HG03060 (cell line): ENCODE results near the gene APOM.

ENCODE experiments used
- ATAC-seq: cut with Tn5 transposase; IDR thresholded peaks from one replicate; pipeline ENCODE4 v1.9.1; 2021; ENCODE audit warnings: low read depth, moderate number of reproducible peaks; ENCODE audit not compliant: unreplicated experiment

The APOM gene

DNA sequence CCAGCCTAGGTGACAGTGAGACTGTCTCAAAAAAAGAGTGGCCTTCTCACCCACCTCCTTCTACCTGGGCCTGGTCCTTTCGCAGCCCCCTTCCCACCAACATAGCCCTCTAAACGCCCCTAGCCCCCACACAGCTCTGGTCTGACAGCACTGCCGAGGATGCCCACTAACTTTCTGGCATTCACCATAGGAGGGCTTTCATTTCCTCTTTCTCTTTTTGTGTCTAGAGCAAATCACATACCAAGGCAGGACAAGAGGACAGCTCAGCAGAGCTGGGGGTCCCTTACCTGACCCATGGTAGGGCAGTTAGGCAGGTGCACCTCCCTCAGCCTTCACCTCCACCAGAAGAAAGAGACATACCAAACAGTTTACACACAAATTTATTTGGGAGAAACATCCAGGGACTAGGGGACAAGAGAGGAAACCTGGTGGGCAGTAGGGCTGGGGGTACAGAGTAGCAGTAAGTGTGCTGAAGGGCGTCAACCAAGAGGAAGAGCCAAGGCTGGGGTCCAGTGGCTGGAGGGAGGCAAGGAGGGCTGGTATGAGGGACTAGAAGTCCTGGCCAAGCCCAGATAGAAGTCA is 20.7 kb downstream of the APOM start:
- ATAC-seq, result no peak

DNA sequence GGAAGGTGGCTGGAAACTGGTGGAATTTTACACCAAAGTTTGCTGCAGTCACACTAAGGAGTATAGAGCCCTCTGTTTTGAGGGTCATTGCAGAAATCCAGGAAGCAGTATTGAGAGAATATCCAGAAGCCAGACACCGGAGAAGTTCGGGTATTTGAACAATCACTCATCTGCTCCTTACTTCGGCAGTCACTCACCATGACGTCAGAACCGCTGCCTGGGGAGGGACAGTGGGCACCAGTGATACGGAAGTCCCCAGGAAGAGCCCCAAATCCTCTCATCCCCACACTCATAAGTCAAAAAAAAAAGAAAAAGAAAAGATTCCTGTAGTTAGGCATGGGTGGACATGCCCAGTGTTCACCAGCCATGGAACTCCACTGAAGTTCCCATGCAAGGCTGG is 21.2 kb downstream of the APOM start:
- ATAC-seq, result no peak

DNA sequence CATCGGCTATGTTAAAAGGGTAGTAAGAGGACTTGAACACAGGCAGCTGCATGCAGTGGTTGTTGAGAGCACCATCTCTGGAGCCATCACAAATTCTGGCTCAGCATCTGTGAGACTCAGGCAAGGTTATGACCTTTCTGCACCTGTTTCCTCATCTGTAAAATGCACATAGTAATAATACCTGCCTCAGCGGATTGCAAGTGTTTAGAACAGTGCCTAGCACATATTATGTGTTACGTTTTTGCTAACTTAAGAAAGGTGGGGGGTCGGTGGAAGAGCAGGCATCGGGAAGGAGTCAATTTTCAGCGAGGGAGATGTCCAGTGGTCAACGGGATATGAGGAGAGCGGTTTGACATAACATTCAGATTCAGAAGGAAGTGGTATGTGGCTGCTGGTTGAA is 22.3 kb downstream of the APOM start:
- ATAC-seq, result no peak

DNA sequence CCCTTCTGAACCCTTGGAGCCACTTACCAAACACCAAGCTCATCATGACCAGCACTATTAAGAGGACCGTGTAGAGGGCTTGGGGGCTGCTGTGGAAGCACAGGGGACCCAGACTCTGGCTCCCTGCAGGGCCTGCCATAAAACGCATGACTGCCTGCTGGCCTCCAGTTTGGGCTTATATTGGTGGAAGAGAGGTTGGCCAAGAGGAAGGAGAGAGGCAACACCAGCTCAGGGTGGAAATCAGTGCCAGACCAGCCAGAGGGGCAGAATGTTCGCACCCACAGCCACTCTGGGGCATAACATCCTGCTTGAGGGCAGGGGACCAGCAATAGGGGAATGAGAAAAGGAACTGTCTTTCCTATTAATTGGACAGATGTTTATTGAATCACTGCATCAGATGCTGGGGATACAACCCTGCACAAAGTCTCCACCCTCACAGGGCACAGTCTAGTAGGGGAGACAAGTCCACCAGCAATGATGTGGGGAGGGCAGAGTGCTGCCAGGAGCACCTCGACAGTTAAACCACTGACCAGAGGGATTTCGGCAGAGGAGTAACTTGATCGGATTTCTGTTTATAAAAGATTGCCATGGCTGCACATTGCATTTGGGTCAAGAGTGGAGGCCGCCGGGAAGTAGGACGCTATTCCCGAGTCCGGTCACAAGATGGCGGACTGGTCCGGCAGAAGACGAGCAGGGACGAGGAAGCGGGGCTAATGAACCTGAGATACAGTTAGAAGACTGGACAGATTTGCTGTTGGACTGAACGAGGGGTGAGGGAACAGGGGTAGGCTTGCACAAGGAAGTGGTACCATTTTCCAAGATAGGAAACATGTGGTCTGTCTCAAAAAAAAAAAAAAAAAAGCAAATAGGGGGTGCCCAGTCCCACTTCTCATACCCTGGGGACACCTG is 24.8 kb downstream of the APOM start, which contains the start of gene LY6G5C:
Gene LY6G5C, minus strand, starts transcription at position 842 of the 909 bp plus-strand sequence. Its CDS starts 694 bp downstream, at position 148.
- ATAC-seq, result no peak

DNA sequence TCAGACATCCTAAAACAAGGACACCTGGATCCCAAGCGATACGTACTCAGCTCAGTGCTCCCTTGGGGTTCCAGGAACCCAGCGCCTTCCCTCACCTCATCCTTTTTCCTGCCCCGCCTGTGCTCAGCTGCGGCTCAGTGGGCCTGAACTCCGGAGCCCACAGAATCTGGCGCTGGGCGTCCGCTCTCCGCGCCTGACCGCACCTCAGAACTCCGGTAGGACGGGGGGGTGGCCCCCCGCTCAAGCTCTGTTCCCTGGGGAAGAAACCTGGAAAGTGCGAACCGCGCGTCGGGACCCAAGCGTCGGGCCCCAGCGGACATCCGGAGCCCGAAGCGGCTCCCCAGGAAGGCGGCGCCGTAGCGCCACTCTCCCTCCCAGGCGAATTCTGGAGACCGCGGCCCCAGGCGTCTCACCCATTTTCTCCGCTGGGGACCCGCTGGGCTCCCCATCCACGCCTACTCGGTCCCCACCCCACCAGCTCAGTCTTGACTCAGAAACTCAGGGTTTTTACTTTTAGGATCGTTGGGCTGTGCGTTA is 25.5 kb downstream of the APOM start:
- ATAC-seq, result no peak

DNA sequence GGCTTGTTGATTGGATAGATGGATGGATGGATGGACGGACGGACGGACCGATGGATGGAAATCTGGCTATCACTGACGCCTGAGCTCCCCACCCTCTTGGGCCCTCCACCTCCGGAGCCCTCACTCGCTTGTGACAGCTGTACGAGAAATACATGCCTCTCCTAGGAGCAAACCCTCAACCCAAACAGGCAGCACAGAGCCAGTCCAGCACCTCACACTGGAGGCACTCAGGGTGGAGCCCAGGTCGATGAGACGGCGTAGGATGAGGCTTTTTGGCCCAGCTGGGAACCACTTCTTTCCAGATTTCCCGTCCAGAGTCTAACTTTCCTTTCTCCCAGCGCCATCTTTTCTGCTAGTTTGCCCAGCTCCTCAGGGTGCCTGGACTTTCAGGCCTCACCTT is 27.9 kb downstream of the APOM start:
- ATAC-seq, result no peak

DNA sequence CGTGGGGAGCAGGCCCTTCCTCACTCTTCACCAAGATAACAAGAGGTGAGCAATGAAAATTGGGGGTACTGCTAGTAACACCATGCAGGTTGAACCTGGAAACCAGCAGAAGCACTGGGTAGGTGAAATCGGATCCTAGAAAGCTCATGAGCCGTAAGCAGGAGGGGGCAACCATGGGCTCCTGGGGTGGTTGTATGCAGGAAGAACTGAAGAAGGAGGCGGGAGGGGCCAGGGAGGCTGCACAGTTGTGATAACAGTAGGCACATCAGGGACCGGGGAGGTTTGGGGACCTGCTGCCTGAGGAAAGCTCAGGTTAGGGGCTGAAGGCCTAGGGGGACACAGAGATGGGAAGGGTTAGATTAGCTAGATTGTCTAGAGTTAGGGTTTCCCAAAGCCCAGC is 30.8 kb downstream of the APOM start:
- no peak for ATAC-seq

DNA sequence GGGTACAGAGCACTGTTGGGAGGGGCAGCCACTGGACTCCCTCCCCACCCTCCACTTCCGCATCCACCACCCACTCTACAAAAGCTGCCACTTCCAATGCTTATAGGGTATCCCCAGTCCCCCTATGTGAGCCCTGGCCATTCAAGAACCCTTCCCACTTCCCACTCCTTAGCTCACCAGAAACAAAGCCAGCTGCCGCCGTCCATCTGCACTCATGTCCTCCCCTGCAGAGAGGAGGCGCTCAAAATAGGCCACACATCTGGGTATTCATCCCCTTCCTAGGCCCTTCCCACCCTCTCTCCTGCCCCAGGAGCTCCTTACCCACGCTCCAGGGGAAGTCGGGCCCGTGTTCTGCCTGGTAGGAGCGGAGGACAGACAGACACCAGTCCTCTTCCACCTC is 31.6 kb downstream of the APOM start:
- ATAC-seq, result no peak

DNA sequence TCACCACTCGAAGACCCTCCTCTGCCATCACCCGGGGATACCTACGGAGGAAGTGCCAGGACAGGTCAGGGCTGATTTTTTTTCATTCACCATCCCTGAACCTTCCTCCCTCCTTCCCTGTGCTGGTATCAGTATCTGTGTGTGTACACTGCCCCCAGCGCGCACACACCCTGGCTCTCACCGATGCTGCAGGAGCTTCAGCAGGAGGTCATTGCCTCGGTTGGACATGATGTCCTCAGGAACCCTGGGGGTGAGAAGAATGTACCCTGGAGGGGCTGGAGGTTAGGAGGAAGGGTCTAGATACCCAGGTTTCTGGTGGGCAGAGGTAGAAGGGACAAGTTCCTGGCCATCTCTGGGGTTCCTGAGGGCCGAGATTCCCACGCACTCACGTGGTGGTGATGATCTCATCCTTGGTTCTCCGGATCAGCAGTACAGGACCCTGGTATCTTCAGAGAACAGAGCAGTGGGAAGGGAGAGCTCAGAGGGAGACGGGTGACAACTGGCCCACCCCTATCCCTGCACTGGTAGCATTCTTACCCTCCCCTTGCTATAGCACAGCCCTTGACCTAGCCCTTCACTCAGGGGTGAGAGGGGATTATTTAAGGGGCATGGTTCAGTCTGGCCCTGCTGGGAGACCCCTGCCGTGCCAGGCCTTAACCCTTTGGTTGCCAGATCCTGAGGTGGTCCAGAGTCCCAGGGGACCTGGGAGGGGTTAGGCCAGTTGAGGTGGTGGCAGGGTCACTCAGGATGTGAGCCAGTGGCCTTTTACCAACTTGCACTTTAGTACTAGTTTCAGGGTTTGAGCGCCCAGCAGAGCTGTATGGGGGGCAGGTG is 32.4 kb downstream of the APOM start:
- ATAC-seq, result no peak

DNA sequence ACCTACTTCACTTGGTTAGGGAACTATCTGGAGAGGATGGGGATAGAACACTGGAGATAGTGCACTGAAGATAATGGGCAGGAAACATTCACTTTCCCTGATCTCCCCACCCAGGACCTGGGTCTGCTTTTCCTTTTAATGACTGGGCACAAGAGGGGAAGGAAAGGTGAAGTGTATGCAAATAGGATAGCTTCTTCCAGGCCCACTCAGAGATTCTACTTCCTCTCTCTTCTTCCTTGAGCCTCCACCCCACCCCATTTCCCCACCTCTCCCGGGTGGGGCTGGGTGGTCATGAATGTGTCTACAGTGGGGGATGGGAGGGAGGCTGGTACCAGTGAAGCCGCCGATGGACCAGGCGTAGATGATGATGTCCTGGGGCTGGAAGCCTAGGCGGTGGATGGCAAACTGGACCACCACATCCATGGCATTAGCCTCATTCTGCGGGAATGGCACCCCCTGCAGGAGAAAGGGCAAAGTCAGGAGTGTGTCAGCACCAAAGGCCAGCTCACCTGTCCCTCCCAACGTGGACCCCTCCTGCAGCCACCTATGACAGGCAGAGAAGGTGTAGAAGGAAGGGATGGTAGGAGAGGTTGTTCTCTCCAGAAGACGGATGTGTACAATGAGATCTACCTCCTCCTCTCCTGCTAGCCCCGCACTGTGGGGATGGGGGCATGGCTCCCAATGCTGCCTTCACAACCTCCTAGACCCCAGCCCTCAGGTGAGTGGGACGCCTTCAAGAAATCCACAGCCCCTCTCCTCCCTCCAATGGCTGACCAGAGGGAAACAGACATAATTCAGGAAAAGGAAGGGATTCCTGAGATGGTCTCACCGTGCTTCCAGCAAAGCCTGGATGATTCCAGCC is 33.8 kb downstream of the APOM start:
- ATAC-seq, result no peak

DNA sequence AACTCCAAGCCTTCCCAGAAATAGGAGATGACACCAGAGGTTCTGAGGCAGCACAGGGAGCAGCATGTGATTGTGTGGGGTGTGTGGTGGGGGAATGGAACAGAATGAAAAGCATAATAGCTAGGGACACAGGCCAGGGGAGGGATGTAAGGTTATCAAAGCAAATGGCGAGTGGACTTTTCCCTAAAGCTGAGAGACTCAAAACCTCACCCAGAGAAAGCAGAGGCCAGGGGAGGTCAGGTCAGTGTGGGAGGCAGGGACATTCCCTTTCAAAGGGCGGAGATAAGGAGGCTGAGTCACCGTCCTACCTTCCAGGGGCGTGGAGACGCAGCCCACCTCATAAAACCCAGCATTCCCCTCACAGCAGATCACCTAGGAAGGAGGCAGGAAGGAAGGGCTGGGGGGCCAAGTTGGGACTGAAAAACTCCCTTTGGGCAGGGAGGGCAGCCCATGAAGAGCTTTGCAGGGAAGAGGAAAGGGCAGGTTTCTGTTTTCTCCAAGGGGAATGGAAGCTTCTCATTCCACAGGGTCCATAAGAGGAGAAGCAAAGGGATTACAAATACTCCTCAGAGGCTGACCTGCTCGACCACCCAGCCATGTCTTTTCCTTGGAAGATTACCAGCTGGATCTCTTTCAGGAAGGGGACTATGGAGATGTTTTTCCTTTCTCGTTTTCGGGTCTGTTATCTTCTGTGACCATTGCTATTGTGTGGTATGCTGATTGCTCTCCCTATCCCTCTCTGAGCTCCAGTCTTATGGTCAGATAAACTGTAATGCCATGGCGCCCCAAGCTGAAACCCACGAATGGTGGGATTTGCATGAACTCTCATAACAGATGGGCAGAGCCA is 34.8 kb downstream of the APOM start:
- no peak for ATAC-seq

DNA sequence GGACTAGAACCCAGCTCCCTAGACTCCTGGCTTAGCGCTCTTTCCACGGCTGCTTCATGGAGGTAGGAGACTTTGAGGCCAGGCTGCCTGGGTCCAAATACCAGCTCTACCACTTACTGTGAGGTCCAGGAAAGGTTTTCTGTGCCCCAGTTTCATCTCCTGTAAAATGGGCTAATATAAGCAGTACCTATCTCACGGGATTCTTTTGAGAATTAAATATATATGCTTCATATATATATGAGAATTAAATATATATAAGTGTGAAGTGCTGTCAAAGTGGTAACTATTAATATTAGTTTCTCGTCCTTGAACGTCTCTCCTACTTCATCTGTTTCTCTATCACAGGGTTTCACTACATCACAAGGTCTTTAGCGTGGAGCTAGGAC is 35.4 kb downstream of the APOM start:
- ATAC-seq, result no peak

DNA sequence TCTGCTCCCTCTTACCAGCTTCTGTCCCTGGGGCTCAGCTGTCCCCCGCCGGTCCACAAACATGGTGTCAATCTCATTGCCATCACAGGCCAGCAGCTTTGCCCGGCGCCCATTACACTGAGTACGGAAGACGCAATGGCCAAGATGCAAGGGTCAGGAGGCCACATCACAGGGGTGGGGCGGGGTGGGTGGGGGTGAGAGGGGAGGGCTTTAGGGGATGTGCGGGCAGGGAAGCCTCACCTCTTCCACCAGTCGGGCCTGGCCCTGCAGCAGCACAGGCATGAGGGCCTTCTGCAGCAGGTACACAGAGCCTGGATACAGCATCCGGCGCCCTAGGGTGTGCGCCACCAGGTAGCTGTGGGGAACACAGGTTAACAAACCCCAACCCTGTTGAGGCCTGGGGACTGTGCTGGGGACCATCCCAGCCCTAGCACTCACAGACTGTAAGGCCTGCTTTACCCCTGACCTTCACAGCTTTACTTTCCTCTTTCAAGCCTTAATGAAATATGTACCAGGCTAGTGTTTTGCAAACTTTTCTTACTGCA is 35.9 kb downstream of the APOM start:
- no peak for ATAC-seq

DNA sequence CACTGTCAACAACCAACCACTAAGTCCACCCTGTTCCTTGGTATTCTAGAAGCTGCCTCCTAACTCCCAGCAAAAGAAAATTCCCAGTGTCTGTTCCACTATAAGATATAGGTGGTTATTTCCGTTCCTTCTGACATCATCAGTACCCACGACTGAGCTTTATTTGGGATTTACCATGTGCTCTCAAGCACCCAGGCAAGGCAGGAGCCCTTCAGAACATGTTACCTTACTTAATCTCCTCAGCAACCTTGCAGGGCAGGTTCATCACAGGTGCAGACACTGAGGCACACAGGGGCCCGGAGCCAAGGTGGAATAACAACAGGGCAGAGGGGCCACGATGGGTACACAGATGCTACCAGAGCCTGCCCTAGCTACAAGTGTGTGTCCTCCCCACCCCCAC is 36.7 kb downstream of the APOM start:
- no peak for ATAC-seq

DNA sequence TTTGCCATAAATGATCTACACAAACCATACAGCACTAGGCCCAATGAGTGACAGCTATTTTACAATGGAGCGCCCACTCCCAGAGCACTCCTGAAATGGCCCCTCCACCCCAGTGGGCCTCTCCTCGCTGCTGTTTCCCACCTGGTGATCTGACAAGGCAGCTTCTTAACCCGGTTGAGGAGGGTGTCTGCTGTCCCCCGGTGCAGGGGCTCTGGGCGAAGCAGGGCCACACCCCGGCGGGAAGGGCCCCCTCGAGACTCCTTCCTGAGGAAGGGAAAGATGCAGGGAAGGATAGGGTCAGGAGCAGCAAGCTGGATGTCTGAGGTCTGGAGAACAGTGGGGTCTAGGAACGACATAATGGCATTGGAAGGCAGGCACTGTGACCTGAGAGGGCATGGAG is 37.2 kb downstream of the APOM start:
- ATAC-seq, result no peak

DNA sequence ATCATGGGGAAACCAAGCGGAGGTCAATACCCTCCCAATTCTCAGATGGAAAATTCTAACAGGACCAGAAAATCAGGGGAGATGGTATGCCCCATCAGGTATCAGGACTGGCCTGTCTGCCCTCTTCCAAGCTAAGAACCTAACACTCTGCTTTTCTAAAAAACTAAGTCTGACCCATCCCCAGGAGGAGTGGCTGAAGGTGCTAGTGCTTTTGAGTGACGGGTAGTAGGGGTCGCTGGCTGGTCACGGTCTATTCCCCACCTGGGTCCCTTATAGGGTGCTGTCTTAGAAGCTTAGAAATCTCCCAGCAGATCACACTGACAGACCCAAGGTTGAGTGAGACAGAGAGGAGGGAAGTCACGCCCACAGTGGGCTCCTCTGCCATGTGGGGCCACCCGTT is 37.8 kb downstream of the APOM start:
- no peak for ATAC-seq

DNA sequence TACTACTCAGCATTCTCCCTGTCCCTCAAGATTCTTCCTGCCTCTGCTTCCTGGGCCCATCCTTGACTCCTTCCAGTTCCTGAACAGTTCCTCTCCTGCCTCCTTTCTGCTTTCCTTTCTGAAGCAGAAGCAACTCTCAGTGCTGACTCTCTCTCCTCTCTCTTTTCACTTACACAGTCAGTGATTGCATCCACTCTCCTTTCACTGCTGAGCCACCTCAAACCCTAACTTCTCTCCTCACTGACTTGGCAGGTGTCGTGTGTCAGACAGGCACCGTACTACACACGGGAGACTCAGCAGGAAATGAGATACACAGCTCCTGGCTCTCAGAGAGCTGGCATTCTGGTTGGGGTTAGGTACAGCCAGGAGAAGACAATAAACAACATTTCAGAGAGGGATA is 41.9 kb downstream of the APOM start:
- ATAC-seq, result no peak

DNA sequence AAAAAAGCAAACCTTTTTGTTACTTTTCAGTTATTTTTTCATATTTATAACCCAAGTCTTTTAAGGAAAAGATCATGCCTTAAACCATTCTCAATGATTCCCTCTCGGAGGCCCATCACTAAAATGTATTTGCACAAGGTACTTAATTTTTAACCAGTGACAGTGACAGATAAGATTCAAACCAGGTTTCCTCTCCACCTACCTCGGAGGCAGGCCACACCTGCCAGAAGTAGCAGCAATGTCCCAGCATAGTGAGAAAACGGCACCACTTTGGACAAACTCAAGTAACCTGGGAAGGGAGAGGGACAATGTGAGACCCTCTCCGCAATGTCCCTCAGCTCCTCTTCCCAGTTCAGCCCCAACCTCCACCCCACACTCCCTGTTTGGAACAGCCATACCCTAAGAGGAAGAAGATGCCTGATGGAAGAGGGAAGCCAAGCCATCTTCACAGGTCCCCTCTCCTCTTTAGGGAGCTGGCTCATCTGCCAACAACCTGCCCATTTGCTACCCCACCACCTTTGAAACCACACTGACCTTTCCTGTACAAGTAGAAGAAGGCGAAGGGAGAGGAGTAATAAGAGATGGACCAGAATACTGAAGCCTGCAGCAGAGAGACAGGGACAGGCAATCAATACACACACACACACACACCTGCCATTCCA is 45.2 kb downstream of the APOM start:
- no peak for ATAC-seq
